Measurements from ENCODE around the gene CCR6.

- no peak for TF ChIP-seq CTCF (IDR thresholded peaks at IDR 0.05)
- TF ChIP-seq POLR2AphosphoS5 (IDR thresholded peaks at IDR 0.05) = no peak
These were observed 16.5 kb upstream of the CCR6 start for GRCh38 chr6:167106406-167106805.
